DOHH2 (cell line): ENCODE data around the gene RCC2.

Source experiments
- H3F3A ChIP-seq: fragments of 200-600 bp; sonication (generic), shearing (Covaris generic); 2 replicates; pipeline ENCODE4 v1.6.0; 2016; ENCODE audit warnings: antibody characterized with exemption, mild to moderate bottlenecking; ENCODE audit not compliant: control insufficient read depth, insufficient read depth
- H3K27ac ChIP-seq: fragments of 200-600 bp; sonication (generic); 2 replicates; pipeline ENCODE4 v1.5.1; 2014; ENCODE audit warnings: low read depth, mild to moderate bottlenecking, low read length, moderate library complexity
- H3K27me3 ChIP-seq: fragments of 200-600 bp; sonication (generic); 2 replicates; pipeline ENCODE4 v1.6.1; 2014; ENCODE audit warnings: mild to moderate bottlenecking, low read length, mixed read lengths; ENCODE audit not compliant: control insufficient read depth
- H3K36me3 ChIP-seq: fragments of 200-600 bp; sonication (generic); 2 replicates; pipeline ENCODE4 v1.6.1; 2014; ENCODE audit warnings: mild to moderate bottlenecking, low read length, moderate library complexity, mixed read lengths; ENCODE audit not compliant: control insufficient read depth
- H3K4me1 ChIP-seq: fragments of 200-600 bp; sonication (generic); 2 replicates; pipeline ENCODE4 v1.6.1; 2014; ENCODE audit warnings: mild to moderate bottlenecking, low read length, mixed read lengths; ENCODE audit not compliant: control insufficient read depth
- H3K4me2 ChIP-seq: fragments of 200-600 bp; sonication (generic); 2 replicates; pipeline ENCODE4 v1.6.0; 2014; ENCODE audit warnings: mild to moderate bottlenecking, low read length, moderate library complexity
- H3K4me3 ChIP-seq: fragments of 200-600 bp; sonication (generic); 2 replicates; pipeline ENCODE4 v1.5.1; 2014; ENCODE audit warnings: mild to moderate bottlenecking, low read length, mixed read lengths
- H3K79me2 ChIP-seq: fragments of 200-600 bp; sonication (generic); 2 replicates; pipeline ENCODE4 v1.6.1; 2014; ENCODE audit warnings: mild to moderate bottlenecking, low read length, mixed read lengths; ENCODE audit not compliant: control insufficient read depth
- H3K9me2 ChIP-seq: fragments of 200-600 bp; sonication (generic); replicated peaks from 2 replicates; pipeline ENCODE4 v1.6.1; 2014; ENCODE audit warnings: mild to moderate bottlenecking, low read length, mixed read lengths; ENCODE audit not compliant: control insufficient read depth
- H3K9me3 ChIP-seq: fragments of 200-600 bp; sonication (generic); 2 replicates; pipeline ENCODE4 v1.6.1; 2014; ENCODE audit warnings: antibody characterized with exemption, low read length, mixed read lengths; ENCODE audit not compliant: control insufficient read depth, insufficient read depth
- H4K20me1 ChIP-seq: fragments of 200-600 bp; sonication (generic); 2 replicates; pipeline ENCODE4 v1.6.0; 2014; ENCODE audit warnings: low read depth, mild to moderate bottlenecking, antibody characterized with exemption, low read length, moderate library complexity; ENCODE audit not compliant: control insufficient read depth, insufficient read depth
- EZH2phosphoT487 ChIP-seq: fragments of 200-600 bp; sonication (generic); IDR thresholded peaks from 2 replicates; pipeline ENCODE4 v1.6.1; 2017; ENCODE audit warnings: borderline replicate concordance, mild to moderate bottlenecking, antibody characterized with exemption, low read length, moderate library complexity, mixed read lengths
- TF ChIP-seq, protein P1 (sequence below): fragments of 200-600 bp; sonication (generic); IDR thresholded peaks from one replicate; pipeline ENCODE4 v1.5.1; 2014; ENCODE audit warnings: antibody characterized with exemption, mild to moderate bottlenecking, low read depth, low read length; ENCODE audit not compliant: poor library complexity, severe bottlenecking

Gene RCC2

DNA sequence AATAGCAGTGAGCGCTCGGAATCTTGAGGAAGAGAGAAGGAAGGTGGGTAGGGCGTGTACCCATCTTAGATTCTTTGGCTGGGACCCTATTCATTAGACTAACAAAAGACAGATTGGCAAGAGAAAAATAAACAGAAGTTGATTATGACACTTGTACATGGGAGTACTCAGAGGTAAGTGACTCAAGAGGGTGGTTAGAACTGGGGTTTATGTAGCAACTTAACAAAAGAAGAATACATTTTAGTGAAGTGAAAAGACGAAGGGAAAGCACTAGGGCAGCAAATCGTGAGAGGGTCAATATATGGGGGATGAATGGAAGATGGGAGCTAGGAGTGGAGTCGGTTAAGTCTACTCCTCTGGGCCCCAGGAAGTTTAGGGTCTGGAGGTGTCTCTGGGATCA lies 25.8 kb upstream of the RCC2 start:
- Histone ChIP-seq H3K4me3 (no peak overlapping the region), H3F3A (no peaks in the 10 kb centered on the region), H3K27me3 (no peaks in the 10 kb centered on the region), H3K36me3 (no peaks in the 10 kb centered on the region), H3K27ac (no peak overlapping the region), H3K9me2 (no peaks in the 10 kb centered on the region), H4K20me1 (no peaks in the 10 kb centered on the region), H3K9me3 (no peaks in the 10 kb centered on the region), H3K4me1 (no peaks in the 10 kb centered on the region), H3K4me2 (no peak overlapping the region), H3K79me2 (no peaks in the 10 kb centered on the region)
- TF ChIP-seq, protein P1, sequence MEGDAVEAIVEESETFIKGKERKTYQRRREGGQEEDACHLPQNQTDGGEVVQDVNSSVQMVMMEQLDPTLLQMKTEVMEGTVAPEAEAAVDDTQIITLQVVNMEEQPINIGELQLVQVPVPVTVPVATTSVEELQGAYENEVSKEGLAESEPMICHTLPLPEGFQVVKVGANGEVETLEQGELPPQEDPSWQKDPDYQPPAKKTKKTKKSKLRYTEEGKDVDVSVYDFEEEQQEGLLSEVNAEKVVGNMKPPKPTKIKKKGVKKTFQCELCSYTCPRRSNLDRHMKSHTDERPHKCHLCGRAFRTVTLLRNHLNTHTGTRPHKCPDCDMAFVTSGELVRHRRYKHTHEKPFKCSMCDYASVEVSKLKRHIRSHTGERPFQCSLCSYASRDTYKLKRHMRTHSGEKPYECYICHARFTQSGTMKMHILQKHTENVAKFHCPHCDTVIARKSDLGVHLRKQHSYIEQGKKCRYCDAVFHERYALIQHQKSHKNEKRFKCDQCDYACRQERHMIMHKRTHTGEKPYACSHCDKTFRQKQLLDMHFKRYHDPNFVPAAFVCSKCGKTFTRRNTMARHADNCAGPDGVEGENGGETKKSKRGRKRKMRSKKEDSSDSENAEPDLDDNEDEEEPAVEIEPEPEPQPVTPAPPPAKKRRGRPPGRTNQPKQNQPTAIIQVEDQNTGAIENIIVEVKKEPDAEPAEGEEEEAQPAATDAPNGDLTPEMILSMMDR, result no peak
- no peak for TF ChIP-seq EZH2phosphoT487

DNA sequence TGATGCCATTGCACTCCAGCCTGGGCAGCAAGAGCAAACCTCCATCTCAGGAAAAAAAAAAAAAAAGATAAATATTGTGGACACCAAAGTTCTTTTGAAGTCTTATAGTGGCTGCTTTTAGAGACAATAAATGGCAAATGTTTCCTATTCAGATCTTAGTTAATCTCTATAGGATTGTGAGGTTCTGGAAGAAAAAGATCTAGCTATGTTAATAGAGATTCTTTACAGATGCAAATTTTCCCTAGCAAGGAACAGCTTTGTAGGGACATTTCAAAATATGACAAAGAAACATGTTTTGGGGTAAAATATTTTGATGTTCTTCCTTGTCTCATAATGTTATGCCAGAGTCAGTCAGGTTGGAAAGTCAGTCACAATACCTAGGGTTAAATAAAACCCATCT lies 24.5 kb upstream of the RCC2 start:
- Histone ChIP-seq H3K4me2 (no peak overlapping the region), H3F3A (no peaks in the 10 kb centered on the region), H3K4me1 (no peaks in the 10 kb centered on the region), H3K27me3 (no peaks in the 10 kb centered on the region), H3K27ac (no peak overlapping the region), H3K9me3 (no peaks in the 10 kb centered on the region), H3K4me3 (no peak overlapping the region), H3K79me2 (no peaks in the 10 kb centered on the region), H4K20me1 (no peaks in the 10 kb centered on the region), H3K9me2 (no peaks in the 10 kb centered on the region), H3K36me3 (no peaks in the 10 kb centered on the region)
- TF ChIP-seq, protein P1, result no peak
- TF ChIP-seq EZH2phosphoT487, result no peak

DNA sequence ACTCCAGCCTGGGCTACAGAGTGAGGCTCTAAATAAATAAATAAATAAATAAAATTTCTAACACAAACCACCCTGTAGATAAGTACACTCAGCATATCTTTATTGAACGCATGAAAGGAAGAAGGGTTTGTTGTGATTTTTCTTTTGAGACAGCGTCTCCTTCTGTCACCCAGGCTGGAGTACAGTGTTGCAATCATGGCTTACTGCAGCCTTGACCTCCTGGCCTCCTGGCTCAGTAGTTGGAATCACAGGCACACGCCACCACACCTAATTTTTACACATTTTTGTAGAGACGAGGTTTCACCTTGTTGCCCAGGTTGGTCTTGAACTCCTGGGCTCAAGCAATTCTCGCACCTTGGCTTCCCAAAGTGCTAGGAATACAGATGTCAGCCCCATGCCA lies 23.2 kb upstream of the RCC2 start:
- Histone ChIP-seq H3K4me3 (no peak overlapping the region), H3K4me2 (no peak overlapping the region), H3K4me1 (no peaks in the 10 kb centered on the region), H3K27me3 (no peaks in the 10 kb centered on the region), H3K79me2 (no peaks in the 10 kb centered on the region), H3K36me3 (no peaks in the 10 kb centered on the region), H3F3A (no peaks in the 10 kb centered on the region), H4K20me1 (no peaks in the 10 kb centered on the region), H3K9me2 (no peaks in the 10 kb centered on the region), H3K27ac (no peak overlapping the region), H3K9me3 (no peaks in the 10 kb centered on the region)
- TF ChIP-seq, protein P1, result no peak
- no peak for TF ChIP-seq EZH2phosphoT487

DNA sequence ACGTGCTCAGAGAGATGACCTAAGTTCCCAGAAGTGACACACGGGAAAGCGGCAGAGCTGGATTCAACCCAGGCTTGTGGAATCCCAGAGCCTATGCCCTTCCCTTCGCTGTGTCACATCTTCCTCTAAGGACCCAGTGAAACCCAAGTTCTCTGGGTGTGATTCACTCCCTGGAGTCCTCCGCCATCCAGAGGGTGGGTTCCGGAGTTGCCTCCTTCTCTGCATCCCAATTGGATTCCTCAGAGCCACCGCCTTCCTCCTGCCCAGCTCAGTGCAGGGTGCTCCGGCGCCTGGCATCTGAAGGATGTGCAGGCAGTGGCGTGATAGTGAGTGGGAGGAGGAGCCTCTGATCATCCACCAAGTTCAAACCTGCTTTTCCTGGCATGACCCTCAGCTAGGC lies 20.7 kb upstream of the RCC2 start:
- no peak for TF ChIP-seq EZH2phosphoT487
- TF ChIP-seq, protein P1, result no peak
- no peak overlapping the region for H3K4me2 ChIP-seq
- no peak overlapping the region for H3K4me3 ChIP-seq
- no peaks in the 10 kb centered on the region for H3K79me2 ChIP-seq
- H3K27ac ChIP-seq, result no peak overlapping the region
- no peaks in the 10 kb centered on the region for H3K36me3 ChIP-seq
- no peaks in the 10 kb centered on the region for H3K9me3 ChIP-seq
- H3K4me1 ChIP-seq, result no peaks in the 10 kb centered on the region
- H3K9me2 ChIP-seq, result no peaks in the 10 kb centered on the region
- no peaks in the 10 kb centered on the region for H3K27me3 ChIP-seq
- H4K20me1 ChIP-seq, result no peaks in the 10 kb centered on the region
- no peaks in the 10 kb centered on the region for H3F3A ChIP-seq
